ENCODE measurements around the gene FHOD1.
A peak's percentile ranks its signal among the peaks of the same experiment; 100 is the strongest.

FHOD1 gene

GRCh38 chr16:67247192-67248072 lies at the start of gene FHOD1:
Gene FHOD1, minus strand, starts transcription at chr16:67247481. Its CDS starts 71 bp downstream, at chr16:67247410.
- DNase-seq = peak; percentile 57

GRCh38 chr16:67296420-67296819 lies 49.1 kb upstream of the FHOD1 start:
- no peak for DNase-seq

GRCh38 chr16:67294938-67295361 lies 47.7 kb upstream of the FHOD1 start:
- DNase-seq = no peak

GRCh38 chr16:67294171-67294757 lies 47.0 kb upstream of the FHOD1 start:
- no peak for DNase-seq

- DNase-seq = no peak
Observed at GRCh38 chr16:67291461-67291860, 44.2 kb upstream of the FHOD1 start.

- DNase-seq = no peak
Observed at GRCh38 chr16:67287960-67288359, 40.7 kb upstream of the FHOD1 start.

- no peak for DNase-seq
Observed at GRCh38 chr16:67286441-67287235, 39.4 kb upstream of the FHOD1 start.

GRCh38 chr16:67284699-67285646 lies 37.7 kb upstream of the FHOD1 start:
- peak; percentile 87 for DNase-seq

GRCh38 chr16:67283826-67284555 lies 36.7 kb upstream of the FHOD1 start:
- peak; percentile 36 for DNase-seq

GRCh38 chr16:67283039-67283825 lies 36.0 kb upstream of the FHOD1 start:
- no peak for DNase-seq

GRCh38 chr16:67282447-67282805 lies 35.1 kb upstream of the FHOD1 start:
- DNase-seq = no peak

GRCh38 chr16:67281536-67282446 lies 34.5 kb upstream of the FHOD1 start:
- DNase-seq = no peak

GRCh38 chr16:67280090-67281015 lies 33.1 kb upstream of the FHOD1 start:
- no peak for DNase-seq

GRCh38 chr16:67279296-67280089 lies 32.2 kb upstream of the FHOD1 start, which contains the start of gene PLEKHG4:
Gene PLEKHG4, plus strand, starts transcription at chr16:67279532. Its CDS starts 513 bp downstream, at chr16:67280045.
- DNase-seq = peak; percentile 69

GRCh38 chr16:67278773-67279295 lies 31.6 kb upstream of the FHOD1 start:
- peak; percentile 44 for DNase-seq

GRCh38 chr16:67277999-67278772 lies 30.9 kb upstream of the FHOD1 start:
- no peak for DNase-seq

All from NCI-H1092 treated with DMSO at 0.1 percent for 48 hours (cell line).